Upper lobe of left lung (tissue), 4 donors: Measurements from ENCODE around the gene FSCB.

Experiments used
- CTCF ChIP-seq, 6 experiments: fragments of 450-650 bp in 4 of 6; fragments of 200-600 bp in 2 of 6; sonication (generic) in 2 of 6; IDR thresholded peaks; one replicate each; pipeline ENCODE4 v1.5.1; 2016 to 2019; ENCODE audit warnings: antibody characterized with exemption in 6 of 6
- POLR2A ChIP-seq, 4 donors: fragments of 450-650 bp; IDR thresholded peaks; one replicate each; pipeline ENCODE4 v1.5.1; 2016 to 2017; ENCODE audit warnings: antibody characterized with exemption in 4 of 4, mild to moderate bottlenecking in 2 of 4
- POLR2AphosphoS5 ChIP-seq, 2 donors: sonication (generic); formaldehyde crosslinking; IDR thresholded peaks; one replicate each; pipeline ENCODE4 v1.5.1; 2017; ENCODE audit warnings: antibody characterized with exemption in 2 of 2

DNA sequence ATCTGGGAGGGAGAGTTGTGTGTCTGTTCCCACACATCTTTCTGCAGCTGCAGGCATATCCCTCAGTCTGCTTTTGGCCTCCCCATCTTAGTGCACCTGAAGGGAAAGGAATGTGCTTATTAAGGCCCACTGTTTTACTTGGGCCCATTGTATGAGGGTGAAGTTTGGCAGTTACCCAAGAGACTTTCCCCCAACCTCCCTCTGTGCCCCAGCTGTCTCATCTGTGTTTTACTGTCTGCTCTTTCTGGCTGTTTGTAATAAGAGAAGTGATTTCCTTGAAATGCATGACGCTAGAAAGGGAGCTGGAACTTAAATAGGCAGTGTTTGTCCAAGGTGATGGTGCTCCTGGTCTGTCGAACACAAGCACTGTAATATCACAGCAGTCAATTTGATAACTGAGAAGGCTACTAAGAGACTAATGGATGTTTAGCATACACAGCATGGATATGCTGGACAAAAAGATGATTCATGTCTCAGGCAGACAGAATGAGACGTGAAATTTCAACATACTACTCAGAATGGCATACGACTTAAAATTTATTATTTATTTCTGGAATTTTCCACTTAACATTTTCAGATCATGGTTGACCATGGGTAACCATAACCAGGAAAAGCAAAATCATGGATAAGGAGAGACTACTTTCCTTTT is 43.6 kb downstream of the FSCB start:
- TF ChIP-seq CTCF (IDR thresholded peaks at IDR 0.05) (no peak), POLR2A (IDR thresholded peaks at IDR 0.05) (no peak), POLR2AphosphoS5 (IDR thresholded peaks at IDR 0.05) (no peak)
